Measurements from ENCODE around the gene MADD. TPM values are rescaled to one million over a fixed set of nuclear protein-coding genes. Genes with fewer than 3 reads are reported as not detected.

The MADD gene
- total and polyA plus RNA-seq, 2 donors (not counting 1 experiment from before 2014, with no cell fraction given): 7.0 to 15.4 TPM

GRCh38 chr11:47248664-47249377, 21.1 kb upstream of the MADD start, which contains the start of gene ACP2:
Gene ACP2 (minus strand): TSS chr11:47248814. CDS start chr11:47248789, 25 bp downstream.
- Histone ChIP-seq H3K4me2 (ENCODE audit: extremely low read depth, insufficient read depth, low read length) (peak within 1 kb of the TSS; percentile 100), H3K9me3 (ENCODE audit: control insufficient read depth, insufficient read depth, low read depth, low read length) (no peaks in the 10 kb centered on the region), H3K9ac (ENCODE audit: insufficient read depth, low read length) (peak within 1 kb of the TSS; percentile 75), H3K36me3 (ENCODE audit: control insufficient read depth, insufficient read depth, low read length) (peaks cover 16% of the 10 kb centered on the region), H4K20me1 (ENCODE audit: control insufficient read depth, extremely low read depth, insufficient read depth, low read length) (no peaks in the 10 kb centered on the region), H3K79me2 (ENCODE audit: control insufficient read depth, insufficient read depth, low read length) (peaks cover 16% of the 10 kb centered on the region), H2AFZ (ENCODE audit: low read length) (peak within 1 kb of the TSS; percentile 99), H3K4me3 (replicated peaks in 1 of 4; ENCODE audit: control extremely low read depth in 1 of 4, insufficient read depth in 1 of 4, low read depth in 3 of 4, low read length in 4 of 4) (peak within 1 kb of the TSS; percentile 67 to 88 (median 88)), H3K27me3 (ENCODE audit: control insufficient read depth, insufficient read depth, low read length) (no peaks in the 10 kb centered on the region), H3K27ac (ENCODE audit: insufficient read depth, low read length) (peak within 1 kb of the TSS; percentile 85), H3K4me1 (ENCODE audit: control insufficient read depth, extremely low read depth, insufficient read depth, low read length) (peaks cover 7% of the 10 kb centered on the region)
- DNase-seq (ENCODE audit: low read depth in 2 of 2): peak; percentile 87 to 91
- TF ChIP-seq, protein P1, sequence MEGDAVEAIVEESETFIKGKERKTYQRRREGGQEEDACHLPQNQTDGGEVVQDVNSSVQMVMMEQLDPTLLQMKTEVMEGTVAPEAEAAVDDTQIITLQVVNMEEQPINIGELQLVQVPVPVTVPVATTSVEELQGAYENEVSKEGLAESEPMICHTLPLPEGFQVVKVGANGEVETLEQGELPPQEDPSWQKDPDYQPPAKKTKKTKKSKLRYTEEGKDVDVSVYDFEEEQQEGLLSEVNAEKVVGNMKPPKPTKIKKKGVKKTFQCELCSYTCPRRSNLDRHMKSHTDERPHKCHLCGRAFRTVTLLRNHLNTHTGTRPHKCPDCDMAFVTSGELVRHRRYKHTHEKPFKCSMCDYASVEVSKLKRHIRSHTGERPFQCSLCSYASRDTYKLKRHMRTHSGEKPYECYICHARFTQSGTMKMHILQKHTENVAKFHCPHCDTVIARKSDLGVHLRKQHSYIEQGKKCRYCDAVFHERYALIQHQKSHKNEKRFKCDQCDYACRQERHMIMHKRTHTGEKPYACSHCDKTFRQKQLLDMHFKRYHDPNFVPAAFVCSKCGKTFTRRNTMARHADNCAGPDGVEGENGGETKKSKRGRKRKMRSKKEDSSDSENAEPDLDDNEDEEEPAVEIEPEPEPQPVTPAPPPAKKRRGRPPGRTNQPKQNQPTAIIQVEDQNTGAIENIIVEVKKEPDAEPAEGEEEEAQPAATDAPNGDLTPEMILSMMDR (conservative IDR thresholded peaks at IDR 0.05 in 1 of 2, IDR thresholded peaks at IDR 0.05 in 1 of 2; ENCODE audit: low read depth in 1 of 2, low read length in 2 of 2): peak; percentile 12 to 37
- no peak for TF ChIP-seq EZH2 (IDR thresholded peaks at IDR 0.05; ENCODE audit: low read length, missing control alignments)

- H3K36me3 ChIP-seq (ENCODE audit: control insufficient read depth, insufficient read depth, low read length): peaks cover 16% of the 10 kb centered on the region
- peak overlapping the region; percentile 85 for H3K27ac ChIP-seq (ENCODE audit: insufficient read depth, low read length)
- H4K20me1 ChIP-seq (ENCODE audit: control insufficient read depth, extremely low read depth, insufficient read depth, low read length): no peaks in the 10 kb centered on the region
- H3K79me2 ChIP-seq (ENCODE audit: control insufficient read depth, insufficient read depth, low read length): peaks cover 16% of the 10 kb centered on the region
- H3K4me1 ChIP-seq (ENCODE audit: control insufficient read depth, extremely low read depth, insufficient read depth, low read length): peaks cover 12% of the 10 kb centered on the region
- no peak overlapping the region for H3K9ac ChIP-seq (ENCODE audit: insufficient read depth, low read length)
- peak overlapping the region; percentile 67 to 88 (median 88) for H3K4me3 ChIP-seq (replicated peaks in 1 of 4; ENCODE audit: control extremely low read depth in 1 of 4, insufficient read depth in 1 of 4, low read depth in 3 of 4, low read length in 4 of 4)
- H3K27me3 ChIP-seq (ENCODE audit: control insufficient read depth, insufficient read depth, low read length): no peaks in the 10 kb centered on the region
- TF ChIP-seq, protein P1 (conservative IDR thresholded peaks at IDR 0.05 in 1 of 2, IDR thresholded peaks at IDR 0.05 in 1 of 2; ENCODE audit: low read depth in 1 of 2, low read length in 2 of 2): no peak
- TF ChIP-seq EZH2 (IDR thresholded peaks at IDR 0.05; ENCODE audit: low read length, missing control alignments): no peak
- no peaks in the 10 kb centered on the region for H3K9me3 ChIP-seq (ENCODE audit: control insufficient read depth, insufficient read depth, low read depth, low read length)
- no peak for DNase-seq (ENCODE audit: low read depth in 2 of 2)
- H3K4me2 ChIP-seq (ENCODE audit: extremely low read depth, insufficient read depth, low read length): peak overlapping the region; percentile 100
- H2AFZ ChIP-seq (ENCODE audit: low read length): peak overlapping the region; percentile 99
Measured at GRCh38 chr11:47249378-47249715, 20.6 kb upstream of the MADD start.

- Histone ChIP-seq H3K79me2 (ENCODE audit: control insufficient read depth, insufficient read depth, low read length) (peaks cover 16% of the 10 kb centered on the region), H3K4me2 (ENCODE audit: extremely low read depth, insufficient read depth, low read length) (no peak overlapping the region), H3K27me3 (ENCODE audit: control insufficient read depth, insufficient read depth, low read length) (no peaks in the 10 kb centered on the region), H3K9me3 (ENCODE audit: control insufficient read depth, insufficient read depth, low read depth, low read length) (no peaks in the 10 kb centered on the region), H3K4me3 (replicated peaks in 1 of 4; ENCODE audit: control extremely low read depth in 1 of 4, insufficient read depth in 1 of 4, low read depth in 3 of 4, low read length in 4 of 4) (no peak overlapping the region), H2AFZ (ENCODE audit: low read length) (no peak overlapping the region), H4K20me1 (ENCODE audit: control insufficient read depth, extremely low read depth, insufficient read depth, low read length) (no peaks in the 10 kb centered on the region), H3K36me3 (ENCODE audit: control insufficient read depth, insufficient read depth, low read length) (peaks cover 1% of the 10 kb centered on the region), H3K27ac (ENCODE audit: insufficient read depth, low read length) (no peak overlapping the region), H3K4me1 (ENCODE audit: control insufficient read depth, extremely low read depth, insufficient read depth, low read length) (peaks cover 25% of the 10 kb centered on the region), H3K9ac (ENCODE audit: insufficient read depth, low read length) (no peak overlapping the region)
- no peak for TF ChIP-seq EZH2 (IDR thresholded peaks at IDR 0.05; ENCODE audit: low read length, missing control alignments)
- TF ChIP-seq, protein P1 (conservative IDR thresholded peaks at IDR 0.05 in 1 of 2, IDR thresholded peaks at IDR 0.05 in 1 of 2; ENCODE audit: low read depth in 1 of 2, low read length in 2 of 2): no peak
- no peak for DNase-seq (ENCODE audit: low read depth in 2 of 2)
Measured at GRCh38 chr11:47251751-47252150, 18.2 kb upstream of the MADD start.
